ENCODE results near the gene VDAC2.

DNA sequence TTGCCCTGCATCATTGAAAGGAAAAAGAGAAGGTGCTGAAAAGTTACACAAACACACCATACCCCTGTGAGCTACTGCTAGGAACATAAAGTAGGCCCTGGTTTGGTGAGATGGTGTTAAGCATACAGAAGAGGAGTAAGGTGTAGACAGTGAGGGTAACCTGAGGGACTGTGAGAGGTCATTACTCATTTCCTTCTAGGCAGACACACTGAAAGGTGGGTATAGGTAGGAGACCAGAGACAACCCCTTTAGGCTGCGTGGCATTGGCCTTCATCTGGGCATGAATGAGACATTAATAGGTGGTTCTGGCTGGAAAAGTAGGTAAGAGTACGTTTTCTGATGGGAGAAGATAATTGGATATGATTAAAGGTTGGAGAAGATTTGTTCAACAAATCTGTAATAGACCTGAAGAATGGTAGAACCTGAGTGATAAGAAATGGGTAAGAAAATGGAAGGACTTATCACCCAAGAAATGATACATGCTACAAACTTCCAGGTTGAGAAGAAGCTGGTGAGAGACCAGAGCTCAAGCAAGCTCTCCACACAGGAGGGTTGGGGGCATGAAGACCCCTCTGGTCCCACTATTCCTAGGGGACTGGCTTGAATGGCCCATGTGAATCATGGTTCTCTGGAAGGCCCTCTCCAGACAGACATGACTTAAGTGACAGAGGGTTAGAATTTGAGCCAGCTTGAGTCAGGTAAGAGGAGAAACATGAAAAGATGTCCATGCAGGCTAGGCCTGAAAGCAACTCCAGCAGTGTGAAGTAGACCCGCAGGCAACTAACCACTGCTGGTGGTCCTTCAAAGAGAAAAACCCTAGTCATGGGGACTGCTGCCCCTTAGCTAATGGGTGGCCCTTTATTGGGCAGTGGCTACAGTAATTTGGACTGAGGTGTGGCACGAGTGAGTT lies 21.3 kb downstream of the VDAC2 start:
- no peak for TF ChIP-seq CTCF (IDR thresholded peaks at IDR 0.05)
- TF ChIP-seq POLR2AphosphoS5 (IDR thresholded peaks at IDR 0.05), result no peak
- no peak for TF ChIP-seq EP300 (IDR thresholded peaks at IDR 0.05)
